Measurements from ENCODE around the gene ASB15.

DNA sequence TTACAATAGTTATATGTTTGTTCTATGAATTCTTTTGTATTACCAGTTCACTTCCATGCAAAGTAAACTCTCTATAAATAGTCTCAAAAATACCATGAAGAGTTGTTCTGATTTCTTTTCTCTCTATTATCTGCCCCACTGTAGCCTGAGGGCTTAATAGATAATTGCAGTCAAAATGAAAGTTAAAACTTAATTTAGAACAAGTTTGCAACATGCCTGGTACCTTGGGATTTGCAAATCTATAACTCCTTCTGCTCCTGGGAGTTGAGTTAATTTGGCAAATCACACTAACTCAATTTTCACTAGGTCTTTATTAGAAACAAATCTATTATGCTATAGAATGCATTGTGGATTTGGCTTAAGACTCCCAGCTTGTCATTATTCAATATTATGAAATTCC lies 22.2 kb upstream of the ASB15 start:
- TF ChIP-seq CTCF (IDR thresholded peaks at IDR 0.05) (no peak), POLR2A (IDR thresholded peaks at IDR 0.05) (no peak), POLR2AphosphoS5 (IDR thresholded peaks at IDR 0.05) (no peak)
